Calu3 (cell line): ENCODE measurements around the gene RPP21. TPM values are rescaled to one million over a fixed set of nuclear protein-coding genes. Genes with fewer than 3 reads are reported as not detected.
A peak's percentile ranks its signal among the peaks of the same experiment; 100 is the strongest.

Experiments used
- BruUV-seq: library from RNA; stranded (reverse); fragments of 400-500 nt; replicated peaks from 2 replicates; lab custom pipeline; 2021; lab: Mats Ljungman, UMichigan
- CTCF ChIA-PET: fragments of 300-600 bp; sonication (Branson Sonifier 250); formaldehyde crosslinking; loops from one replicate; lab custom pipeline; 2022; ENCODE audit warnings: antibody characterized with exemption; lab: Charles Lee
- DNase-seq: peaks from one replicate; pipeline ENCODE4 v3.0.0; 2022
- H3K27ac Mint-ChIP-seq: one replicate; pipeline ENCODE4 v1.8.0; 2022; ENCODE audit warnings: mixed read lengths; ENCODE audit not compliant: unreplicated experiment
- H3K27me3 Mint-ChIP-seq: one replicate; pipeline ENCODE4 v1.8.0; 2022; ENCODE audit warnings: mixed read lengths; ENCODE audit not compliant: unreplicated experiment
- H3K36me3 Mint-ChIP-seq: one replicate; pipeline ENCODE4 v1.8.0; 2022; ENCODE audit warnings: mild to moderate bottlenecking, moderate library complexity, mixed read lengths; ENCODE audit not compliant: insufficient read depth, unreplicated experiment
- H3K4me1 Mint-ChIP-seq: one replicate; pipeline ENCODE4 v1.8.0; 2022; ENCODE audit warnings: mild to moderate bottlenecking, low read depth, mixed read lengths; ENCODE audit not compliant: unreplicated experiment
- H3K4me3 Mint-ChIP-seq: one replicate; pipeline ENCODE4 v1.8.0; 2022; ENCODE audit warnings: mild to moderate bottlenecking, low read depth, moderate library complexity, mixed read lengths; ENCODE audit not compliant: unreplicated experiment
- H3K9me3 Mint-ChIP-seq: one replicate; pipeline ENCODE4 v1.8.0; 2022; ENCODE audit warnings: low read depth, mixed read lengths; ENCODE audit not compliant: unreplicated experiment
- intact Hi-C: fragments of 100-400 bp; cut with micrococcal nuclease; formaldehyde crosslinking; loops from one replicate; pipeline ENCODE4 v1.10.0; 2022; ENCODE audit not compliant: unreplicated experiment
- total RNA-seq: library from RNA; stranded (reverse); gene quantifications from 2 replicates; pipeline ENCODE4 v1.2.3, GENCODE V29; 2022
- TF ChIP-seq, protein P1 (sequence below): fragments of 200-600 bp; IDR thresholded peaks from one replicate; pipeline ENCODE4 v1.8.0; 2022; ENCODE audit warnings: antibody characterized with exemption; ENCODE audit not compliant: unreplicated experiment

Gene RPP21
- total RNA-seq, 1 experiment from 2014 or later, result 64.2 TPM

DNA sequence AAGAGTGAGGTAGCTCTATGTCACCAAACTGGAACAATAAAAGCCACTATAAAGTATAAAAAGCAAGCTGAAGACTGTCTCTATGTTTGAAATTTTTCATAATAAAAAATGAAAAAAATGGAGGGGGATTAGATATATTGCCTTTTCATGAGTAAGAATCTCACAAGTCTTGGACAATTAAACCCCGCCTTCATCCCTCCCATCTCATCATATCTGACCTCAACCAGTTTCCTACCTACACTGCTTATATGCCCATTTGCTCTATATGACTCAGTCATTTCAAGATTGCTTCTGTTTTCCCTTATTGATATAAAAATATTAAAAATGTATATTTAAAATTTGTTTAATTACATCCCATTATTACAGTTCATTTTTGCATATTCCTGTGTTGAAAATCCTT, 21.1 kb upstream of the RPP21 start:
- Mint-ChIP-seq H3K9me3 (no peaks in the 10 kb centered on the region), H3K4me1 (peaks cover 48% of the 10 kb centered on the region), H3K27ac (no peak overlapping the region), H3K4me3 (peak overlapping the region; percentile 100), H3K27me3 (no peaks in the 10 kb centered on the region), H3K36me3 (peaks cover 56% of the 10 kb centered on the region)
- CTCF ChIA-PET, result interaction anchor here (1.1 kb wide), 1 partner anchor 85 kb away, joined by 3 read pairs; no protein-coding TSS in a partner anchor
- TF ChIP-seq, protein P1, sequence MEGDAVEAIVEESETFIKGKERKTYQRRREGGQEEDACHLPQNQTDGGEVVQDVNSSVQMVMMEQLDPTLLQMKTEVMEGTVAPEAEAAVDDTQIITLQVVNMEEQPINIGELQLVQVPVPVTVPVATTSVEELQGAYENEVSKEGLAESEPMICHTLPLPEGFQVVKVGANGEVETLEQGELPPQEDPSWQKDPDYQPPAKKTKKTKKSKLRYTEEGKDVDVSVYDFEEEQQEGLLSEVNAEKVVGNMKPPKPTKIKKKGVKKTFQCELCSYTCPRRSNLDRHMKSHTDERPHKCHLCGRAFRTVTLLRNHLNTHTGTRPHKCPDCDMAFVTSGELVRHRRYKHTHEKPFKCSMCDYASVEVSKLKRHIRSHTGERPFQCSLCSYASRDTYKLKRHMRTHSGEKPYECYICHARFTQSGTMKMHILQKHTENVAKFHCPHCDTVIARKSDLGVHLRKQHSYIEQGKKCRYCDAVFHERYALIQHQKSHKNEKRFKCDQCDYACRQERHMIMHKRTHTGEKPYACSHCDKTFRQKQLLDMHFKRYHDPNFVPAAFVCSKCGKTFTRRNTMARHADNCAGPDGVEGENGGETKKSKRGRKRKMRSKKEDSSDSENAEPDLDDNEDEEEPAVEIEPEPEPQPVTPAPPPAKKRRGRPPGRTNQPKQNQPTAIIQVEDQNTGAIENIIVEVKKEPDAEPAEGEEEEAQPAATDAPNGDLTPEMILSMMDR, result no peak
- DNase-seq, result no peak
- BruUV-seq, result no TSS peak
- intact Hi-C loops, result loop anchor here (10.0 kb wide), 1 partner anchor 89 kb away; no protein-coding TSS in a partner anchor

DNA sequence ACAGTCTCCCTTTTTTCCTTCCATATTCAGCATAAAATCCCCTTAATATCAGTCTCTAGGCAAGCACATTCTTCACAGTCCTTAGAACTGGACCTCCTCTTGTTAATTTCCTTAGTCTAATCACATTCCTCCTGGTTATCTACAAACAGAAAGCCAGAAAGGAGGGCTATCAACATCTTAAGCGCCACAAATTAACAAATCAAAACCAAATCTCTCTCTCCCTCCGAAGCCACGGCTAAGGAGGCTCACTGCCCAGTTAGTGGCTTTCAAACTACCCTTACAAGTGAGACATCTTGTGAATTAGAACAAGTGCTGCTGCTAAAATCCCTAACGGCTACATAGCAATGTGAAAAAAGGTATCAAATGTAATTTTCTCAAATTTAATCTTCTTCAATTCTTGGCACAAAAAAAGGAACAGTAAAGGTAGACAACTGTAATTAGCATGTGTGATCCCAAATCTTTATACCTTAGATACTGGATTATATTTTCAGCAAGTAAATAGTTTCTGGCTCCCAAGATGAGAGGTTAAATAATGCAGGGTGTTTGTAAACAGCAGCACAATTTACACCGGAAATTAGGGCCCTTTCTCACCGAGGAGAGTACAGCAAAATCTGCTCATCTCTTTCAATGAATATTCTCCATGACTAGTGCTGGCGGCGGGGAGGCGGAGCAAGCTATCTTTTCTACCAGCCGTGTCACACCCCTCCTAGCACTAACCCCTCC, 19.6 kb upstream of the RPP21 start:
- Mint-ChIP-seq H3K4me1 (peaks cover 50% of the 10 kb centered on the region), H3K9me3 (no peaks in the 10 kb centered on the region), H3K27ac (peak overlapping the region; percentile 100), H3K4me3 (peak overlapping the region; percentile 100), H3K36me3 (peaks cover 49% of the 10 kb centered on the region), H3K27me3 (no peaks in the 10 kb centered on the region)
- TSS peak; percentile 56 for BruUV-seq
- peak; percentile 79 for DNase-seq
- CTCF ChIA-PET, result interaction anchor here (0.6 to 1.9 kb wide), 4 partner anchors 13 to 112 kb away, joined by 3 to 9 read pairs (median 4); partner anchors contain the start of gene TRIM26
- intact Hi-C loops, result loop anchor here (5.0 to 10.0 kb wide), 2 partner anchors 91 to 113 kb away; partner anchors contain the start of gene TRIM26
- TF ChIP-seq, protein P1, result no peak

DNA sequence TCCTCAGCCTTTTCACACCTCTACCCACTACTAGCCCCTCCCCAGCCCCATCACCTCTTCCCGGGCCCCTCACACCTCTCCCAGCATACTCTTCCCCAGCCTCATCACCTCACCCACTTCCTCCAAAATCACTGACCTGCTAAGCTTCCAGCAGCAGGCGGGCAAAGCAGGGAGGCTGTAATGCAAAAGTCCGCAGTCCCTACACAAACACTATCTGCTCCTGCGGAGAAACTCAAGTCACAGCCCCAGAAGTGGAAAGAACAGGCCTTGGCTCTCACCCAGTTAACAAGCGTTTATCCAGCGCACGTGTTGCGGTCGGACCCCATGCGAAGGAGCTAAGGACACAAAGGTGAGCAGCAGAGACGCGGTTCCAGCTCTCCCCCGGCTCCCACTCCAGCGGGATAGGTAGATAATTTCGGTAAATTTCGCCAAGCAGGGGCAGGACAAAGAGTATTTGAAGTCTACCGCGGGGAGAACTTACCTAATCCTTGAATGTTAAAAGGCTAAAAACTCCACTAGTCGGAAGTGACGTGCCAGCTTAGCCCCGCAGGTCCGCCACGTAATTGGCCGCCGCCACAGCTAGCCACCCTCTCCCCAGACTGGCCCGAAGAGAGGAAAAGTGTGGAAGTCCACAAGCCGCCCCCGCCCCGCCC, 19.0 kb upstream of the RPP21 start:
- H3K4me1 Mint-ChIP-seq, result peaks cover 50% of the 10 kb centered on the region
- no peak for DNase-seq
- TF ChIP-seq, protein P1, result no peak
- H3K27ac Mint-ChIP-seq, result peak overlapping the region; percentile 100
- no peaks in the 10 kb centered on the region for H3K9me3 Mint-ChIP-seq
- BruUV-seq, result no TSS peak
- H3K36me3 Mint-ChIP-seq, result peaks cover 45% of the 10 kb centered on the region
- H3K4me3 Mint-ChIP-seq, result peak overlapping the region; percentile 100
- CTCF ChIA-PET, result interaction anchor here (0.6 to 1.9 kb wide), 4 partner anchors 14 to 112 kb away, joined by 3 to 9 read pairs (median 4); partner anchors contain the start of gene TRIM26
- intact Hi-C loops, result loop anchor here (5.0 to 10.0 kb wide), 2 partner anchors 91 to 114 kb away; partner anchors contain the start of gene TRIM26
- H3K27me3 Mint-ChIP-seq, result no peaks in the 10 kb centered on the region

DNA sequence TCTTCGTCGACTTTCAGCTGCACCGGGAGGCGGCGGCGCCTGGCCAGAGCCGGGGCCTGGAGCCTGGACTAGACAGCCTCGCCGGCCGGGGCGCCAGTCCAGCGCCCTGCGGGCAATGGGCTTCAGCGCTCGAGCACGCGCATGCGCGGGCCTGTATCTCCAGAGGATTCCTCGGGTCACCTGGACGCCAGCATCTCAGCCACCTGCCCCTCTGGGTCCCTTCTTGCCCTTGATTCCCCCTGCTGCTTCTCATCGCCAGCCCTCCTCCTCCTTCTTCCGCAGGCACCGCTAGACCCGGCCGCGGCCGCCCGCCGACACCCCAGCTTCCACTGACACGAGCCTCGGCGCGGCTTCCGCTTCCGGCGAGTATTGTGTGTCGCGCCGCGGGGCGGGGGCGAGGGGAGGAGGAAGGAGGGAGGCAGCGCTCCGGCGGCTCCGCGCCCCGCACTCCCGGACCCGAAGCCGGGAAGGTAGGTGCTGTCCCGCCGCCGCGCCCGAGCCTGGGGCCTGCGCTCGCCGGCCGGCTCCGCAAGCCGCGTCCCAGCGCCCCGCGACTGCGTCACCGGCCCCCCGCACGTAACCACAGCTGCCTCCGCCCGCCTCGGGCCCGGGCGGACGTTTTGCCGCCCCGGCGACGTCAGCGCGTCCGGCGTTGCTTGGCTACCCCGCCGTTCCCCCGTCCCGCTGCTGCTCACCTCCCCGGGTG, 18.3 kb upstream of the RPP21 start, which contains the start of gene TRIM39:
TRIM39 (plus strand) TSS at position 402 of the 706 bp plus-strand sequence. CDS start 2,391 bp downstream, outside the sequence.
- peaks cover 45% of the 10 kb centered on the region for H3K36me3 Mint-ChIP-seq
- TF ChIP-seq, protein P1, result no peak
- no TSS peak for BruUV-seq
- CTCF ChIA-PET, result interaction anchor here (0.7 to 1.9 kb wide), 4 partner anchors 15 to 113 kb away, joined by 4 to 9 read pairs (median 4); partner anchors contain the start of gene TRIM26
- no peaks in the 10 kb centered on the region for H3K27me3 Mint-ChIP-seq
- H3K27ac Mint-ChIP-seq, result peak within 1 kb of the TSS; percentile 100
- intact Hi-C loops, result loop anchor here (5.0 to 10.0 kb wide), 2 partner anchors 92 to 114 kb away; partner anchors contain the start of gene TRIM26
- H3K4me1 Mint-ChIP-seq, result peaks cover 48% of the 10 kb centered on the region
- DNase-seq, result peak; percentile 89
- peak within 1 kb of the TSS; percentile 100 for H3K4me3 Mint-ChIP-seq
- no peaks in the 10 kb centered on the region for H3K9me3 Mint-ChIP-seq
